ENCODE data around the gene ROBO2. TPM values are rescaled to one million over a fixed set of nuclear protein-coding genes. Genes with fewer than 3 reads are reported as not detected.

Gene ROBO2
- total RNA-seq, 1 donor from 2014 or later, result 22.7 TPM

DNA sequence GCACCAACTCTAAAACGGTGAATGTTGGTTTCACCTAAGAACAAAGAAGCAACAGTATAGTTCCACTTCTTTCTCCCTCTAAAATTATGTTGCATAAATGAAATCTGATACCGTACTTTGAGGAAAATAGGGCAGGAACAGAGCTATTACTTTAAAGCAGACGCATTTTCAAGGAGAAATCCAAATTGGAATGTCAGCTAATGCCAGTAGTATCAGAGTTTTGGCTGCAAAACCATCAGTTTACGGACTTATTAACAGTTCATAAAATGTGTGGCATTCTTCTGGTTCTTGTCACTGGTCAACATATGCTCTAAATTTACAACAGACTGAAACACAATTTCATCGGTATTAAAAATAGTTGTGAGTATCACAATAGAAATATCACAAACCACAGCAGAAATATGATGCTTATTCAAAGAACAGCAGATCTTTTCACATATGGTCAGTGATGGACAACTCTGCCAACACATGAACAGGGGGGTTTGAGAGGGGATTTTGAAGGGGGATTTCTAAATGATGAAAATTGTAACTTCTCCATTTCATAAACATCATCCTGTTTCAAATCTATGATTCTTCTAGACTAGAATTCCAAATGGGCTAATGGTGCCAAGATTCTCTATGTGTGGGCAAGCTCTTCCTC is 38.7 kb upstream of the ROBO2 start:
- no peak overlapping the region for H3K4me3 Mint-ChIP-seq

DNA sequence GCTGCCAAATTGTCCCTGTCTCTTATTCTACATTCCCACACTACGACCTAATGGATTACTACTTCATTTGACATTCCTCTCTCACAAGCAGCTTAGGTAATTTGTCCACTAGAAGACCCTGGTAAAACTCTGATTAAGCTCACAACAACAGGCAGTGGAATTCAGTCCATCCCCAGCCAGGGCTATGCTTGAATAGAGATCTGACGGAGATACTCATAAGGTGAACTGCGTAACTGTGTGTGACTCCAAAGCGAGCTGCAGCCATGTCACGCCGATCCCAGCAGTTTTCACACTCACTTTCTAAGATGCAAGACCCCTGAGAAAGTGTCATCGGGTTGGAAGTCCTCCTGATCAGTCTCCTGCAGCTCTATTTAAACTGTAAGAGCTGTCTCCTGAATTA is 25.7 kb upstream of the ROBO2 start:
- Mint-ChIP-seq H3K27me3 (no peaks in the 10 kb centered on the region), H3K36me3 (no peaks in the 10 kb centered on the region), H3K9me3 (no peaks in the 10 kb centered on the region), H3K27ac (no peak overlapping the region), H3K4me1 (ENCODE audit: unreplicated experiment) (peaks cover 17% of the 10 kb centered on the region), H3K4me3 (peak overlapping the region; percentile 19)
- TF ChIP-seq, protein P1, sequence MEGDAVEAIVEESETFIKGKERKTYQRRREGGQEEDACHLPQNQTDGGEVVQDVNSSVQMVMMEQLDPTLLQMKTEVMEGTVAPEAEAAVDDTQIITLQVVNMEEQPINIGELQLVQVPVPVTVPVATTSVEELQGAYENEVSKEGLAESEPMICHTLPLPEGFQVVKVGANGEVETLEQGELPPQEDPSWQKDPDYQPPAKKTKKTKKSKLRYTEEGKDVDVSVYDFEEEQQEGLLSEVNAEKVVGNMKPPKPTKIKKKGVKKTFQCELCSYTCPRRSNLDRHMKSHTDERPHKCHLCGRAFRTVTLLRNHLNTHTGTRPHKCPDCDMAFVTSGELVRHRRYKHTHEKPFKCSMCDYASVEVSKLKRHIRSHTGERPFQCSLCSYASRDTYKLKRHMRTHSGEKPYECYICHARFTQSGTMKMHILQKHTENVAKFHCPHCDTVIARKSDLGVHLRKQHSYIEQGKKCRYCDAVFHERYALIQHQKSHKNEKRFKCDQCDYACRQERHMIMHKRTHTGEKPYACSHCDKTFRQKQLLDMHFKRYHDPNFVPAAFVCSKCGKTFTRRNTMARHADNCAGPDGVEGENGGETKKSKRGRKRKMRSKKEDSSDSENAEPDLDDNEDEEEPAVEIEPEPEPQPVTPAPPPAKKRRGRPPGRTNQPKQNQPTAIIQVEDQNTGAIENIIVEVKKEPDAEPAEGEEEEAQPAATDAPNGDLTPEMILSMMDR (conservative IDR thresholded peaks at IDR 0.05), result no peak
- DNase-seq (ENCODE audit: extremely low spot score, unreplicated experiment), result no peak

More for the DNA sequence above, 38.7 kb upstream of the ROBO2 start:
- Mint-ChIP-seq H3K27me3 (no peaks in the 10 kb centered on the region), H3K27ac (no peak overlapping the region), H3K4me1 (ENCODE audit: unreplicated experiment) (peaks cover 8% of the 10 kb centered on the region), H3K9me3 (peaks cover 9% of the 10 kb centered on the region), H3K36me3 (no peaks in the 10 kb centered on the region)
- TF ChIP-seq, protein P1 (conservative IDR thresholded peaks at IDR 0.05), result no peak
- no peak for DNase-seq (ENCODE audit: extremely low spot score, unreplicated experiment)

DNA sequence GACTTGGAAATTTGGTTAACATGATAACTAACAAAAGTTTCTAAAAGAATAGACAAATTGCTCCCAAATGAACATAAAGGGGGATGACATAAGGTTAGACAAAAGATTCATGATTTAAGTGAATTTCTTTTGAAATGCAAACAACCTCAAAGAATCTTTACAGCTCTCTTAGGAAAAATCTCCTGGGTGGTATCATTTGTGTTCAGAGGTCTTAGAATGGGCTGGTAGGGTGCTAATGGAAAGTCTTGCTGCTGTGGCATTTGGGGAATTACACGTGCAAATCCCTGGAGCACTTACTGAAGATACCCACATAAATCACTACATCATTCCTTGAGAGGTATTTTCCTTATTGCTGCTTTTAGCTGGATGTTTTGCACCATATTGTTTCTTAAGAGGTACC is 14.4 kb upstream of the ROBO2 start:
- Mint-ChIP-seq H3K27me3 (no peaks in the 10 kb centered on the region), H3K4me1 (ENCODE audit: unreplicated experiment) (peaks cover 3% of the 10 kb centered on the region), H3K4me3 (no peak overlapping the region), H3K36me3 (no peaks in the 10 kb centered on the region), H3K9me3 (no peaks in the 10 kb centered on the region), H3K27ac (no peak overlapping the region)
- DNase-seq (ENCODE audit: extremely low spot score, unreplicated experiment), result no peak
- TF ChIP-seq, protein P1 (conservative IDR thresholded peaks at IDR 0.05), result no peak

DNA sequence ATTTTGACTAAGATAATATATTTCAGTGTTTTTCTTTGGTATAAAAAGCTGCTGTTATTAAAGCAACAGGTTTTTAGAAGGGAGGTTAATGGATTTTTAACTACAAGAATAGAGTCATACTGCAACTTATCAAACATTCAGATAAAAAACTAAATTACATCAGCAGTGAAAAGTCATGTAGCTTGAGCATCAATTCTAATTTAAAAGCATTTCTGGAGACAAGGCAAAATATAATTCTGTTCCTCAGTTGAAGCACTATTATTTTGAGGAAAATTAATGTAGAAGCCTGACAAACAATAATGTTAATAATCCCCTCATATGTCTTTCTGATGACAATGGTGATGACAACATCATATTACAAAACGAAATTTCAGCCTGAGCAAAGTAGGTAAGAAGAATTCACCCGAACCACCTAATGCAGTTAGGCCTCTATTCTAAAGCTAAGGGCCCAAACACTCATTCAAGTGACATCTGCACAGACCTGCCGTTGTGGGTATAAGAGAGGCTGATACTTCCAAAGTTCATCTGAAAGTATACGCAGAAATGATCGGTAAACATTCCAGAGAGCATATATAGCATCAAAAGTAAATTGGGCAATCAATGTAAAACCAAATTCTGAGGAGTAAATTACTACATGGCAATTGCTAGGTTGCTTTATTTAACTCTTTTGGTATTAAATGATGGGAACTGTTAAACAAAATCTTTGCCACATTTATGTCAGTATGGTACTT is 12.8 kb upstream of the ROBO2 start:
- Mint-ChIP-seq H3K27ac (no peak overlapping the region), H3K36me3 (no peaks in the 10 kb centered on the region), H3K27me3 (no peaks in the 10 kb centered on the region), H3K4me3 (no peak overlapping the region), H3K9me3 (no peaks in the 10 kb centered on the region), H3K4me1 (ENCODE audit: unreplicated experiment) (peaks cover 3% of the 10 kb centered on the region)
- TF ChIP-seq, protein P1 (conservative IDR thresholded peaks at IDR 0.05), result no peak
- no peak for DNase-seq (ENCODE audit: extremely low spot score, unreplicated experiment)

DNA sequence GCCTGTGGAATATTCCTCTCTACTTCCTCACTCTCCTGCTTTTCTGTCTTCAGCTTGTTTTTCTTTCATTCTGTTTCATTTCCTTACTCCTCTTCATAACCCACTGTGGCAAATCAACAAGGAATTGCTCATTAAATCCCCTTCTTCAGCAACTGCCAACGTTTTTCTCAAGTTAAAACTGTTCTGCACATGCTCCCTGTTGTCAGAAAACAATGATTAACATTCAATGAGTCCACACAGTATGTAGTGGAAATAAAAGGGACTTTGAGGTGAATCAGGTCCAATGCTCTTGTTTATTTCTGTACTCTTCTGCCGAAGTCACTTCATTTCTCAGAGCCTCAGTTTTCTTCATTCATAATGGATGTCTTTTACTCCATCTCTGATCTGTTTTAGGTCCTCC is 11.9 kb upstream of the ROBO2 start:
- peaks cover 3% of the 10 kb centered on the region for H3K4me1 Mint-ChIP-seq (ENCODE audit: unreplicated experiment)
- no peaks in the 10 kb centered on the region for H3K27me3 Mint-ChIP-seq
- H3K4me3 Mint-ChIP-seq, result no peak overlapping the region
- no peak overlapping the region for H3K27ac Mint-ChIP-seq
- DNase-seq (ENCODE audit: extremely low spot score, unreplicated experiment), result no peak
- TF ChIP-seq, protein P1 (conservative IDR thresholded peaks at IDR 0.05), result no peak
- no peaks in the 10 kb centered on the region for H3K36me3 Mint-ChIP-seq
- H3K9me3 Mint-ChIP-seq, result no peaks in the 10 kb centered on the region

All from type B pancreatic cell (in vitro differentiated cells).